NCI-H446 (cell line): ENCODE data around the gene ZNRF4.
"Not testable (repeated sequence)": the region's sequence is repeated elsewhere in the genome, so short reads cannot be mapped to it uniquely, and the experiment has no call there.

Source experiments
- DNase-seq, 2 experiments: peaks; one replicate each; lab custom pipeline; 2025; lab: John Stamatoyannopoulos, UW

ZNRF4 gene

DNA sequence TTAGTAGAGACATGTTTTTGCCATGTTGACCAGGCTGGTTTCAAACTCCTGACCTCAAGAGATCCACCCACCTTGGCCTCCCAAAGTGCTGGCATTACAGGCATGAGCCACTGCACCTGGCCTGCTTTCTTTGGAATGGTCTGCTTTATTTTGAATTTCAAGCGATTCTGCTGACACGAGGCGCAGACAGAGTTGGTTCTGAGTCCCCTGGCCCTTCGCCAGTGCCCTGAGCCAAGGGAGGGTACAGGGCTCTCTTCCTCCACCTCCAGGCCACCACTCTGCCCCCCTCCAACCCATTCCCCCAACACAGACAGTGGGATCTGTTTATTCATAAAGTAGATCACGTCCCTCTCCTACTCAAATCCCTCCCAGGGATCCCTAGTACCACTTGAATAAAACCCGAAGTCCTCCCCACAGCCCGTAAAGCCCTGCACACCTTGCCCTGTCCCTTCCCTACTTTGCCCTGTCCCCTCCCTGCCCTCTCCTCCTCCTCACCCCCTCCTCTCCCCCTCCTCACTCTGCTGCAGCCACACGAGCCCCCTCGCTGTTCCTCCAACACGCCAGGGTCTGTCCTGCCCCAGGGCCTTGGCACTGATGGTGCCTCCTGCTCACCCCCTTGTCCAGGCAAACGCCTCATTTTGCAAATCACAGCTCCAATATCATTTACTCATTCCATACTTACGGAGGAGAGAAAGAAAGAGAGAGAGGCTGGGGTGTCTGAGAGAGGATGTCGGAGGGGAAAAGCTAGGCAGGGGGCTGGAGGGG, 22.4 kb downstream of the ZNRF4 start:
- DNase-seq = no peak

DNA sequence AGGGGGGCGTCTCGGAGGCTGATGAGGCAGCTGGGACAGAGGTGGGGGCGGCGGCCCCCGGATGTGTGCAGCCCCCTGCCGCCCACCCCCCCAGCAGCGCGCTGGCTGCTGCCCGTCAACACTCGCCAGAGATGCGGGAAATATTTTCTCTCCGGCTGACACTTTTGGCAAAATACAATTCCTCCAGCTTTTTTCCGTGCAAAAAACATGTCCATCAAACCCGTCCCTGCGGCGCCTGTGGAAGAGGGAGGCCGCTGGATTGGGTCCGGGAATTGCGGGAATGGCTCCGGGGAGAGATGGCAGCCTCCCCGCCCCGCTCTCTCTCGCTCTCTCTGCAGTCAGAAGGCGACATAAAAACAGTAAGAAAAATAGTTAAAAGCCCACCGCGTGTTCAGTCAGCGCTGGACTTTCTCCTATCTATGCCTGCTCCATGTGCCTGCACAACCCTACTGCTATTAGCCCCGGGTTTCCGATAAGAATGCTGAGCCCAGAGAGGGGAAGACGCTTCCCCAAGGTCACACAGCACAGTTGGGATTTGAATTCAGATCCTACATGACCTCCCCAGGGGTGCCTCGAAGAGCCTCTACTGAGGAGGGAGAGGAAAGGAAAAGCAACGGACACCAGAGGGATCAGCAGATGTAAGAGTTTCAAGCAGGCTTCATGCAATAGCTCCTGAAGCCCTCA, 23.2 kb downstream of the ZNRF4 start:
- peak in 1 of 2 experiments; percentile 13 for DNase-seq

DNA sequence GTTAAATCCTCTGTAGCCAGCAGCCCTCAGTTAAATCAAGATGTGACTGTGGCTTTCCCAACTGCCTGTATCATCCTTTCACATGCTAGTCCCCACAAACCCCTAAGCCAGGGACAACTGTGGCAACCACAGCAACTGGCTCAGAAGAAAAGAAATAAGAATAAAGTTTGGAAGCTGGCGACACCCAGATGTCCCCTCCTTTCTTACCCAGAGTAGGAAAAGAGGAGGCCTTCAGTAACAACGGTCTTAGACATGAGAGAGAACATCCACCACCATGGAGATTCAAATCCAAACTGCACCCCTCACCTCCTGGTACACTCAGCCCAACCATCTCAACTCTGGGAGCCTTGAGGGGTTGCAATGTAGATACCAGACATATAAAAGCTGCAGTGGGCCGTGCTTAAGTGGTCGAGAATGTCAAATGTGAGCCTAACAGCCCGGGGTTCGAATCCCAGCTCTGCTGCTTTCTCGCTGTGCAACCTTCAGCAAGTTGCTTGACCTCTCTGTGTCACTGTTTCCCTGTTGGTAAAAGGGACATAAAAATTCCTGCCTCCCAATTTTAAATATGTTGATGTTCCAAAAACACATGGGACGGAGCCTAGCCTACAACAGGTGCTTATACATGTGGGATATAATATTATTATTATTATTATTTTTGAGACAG, 23.8 kb downstream of the ZNRF4 start:
- no peak for DNase-seq

DNA sequence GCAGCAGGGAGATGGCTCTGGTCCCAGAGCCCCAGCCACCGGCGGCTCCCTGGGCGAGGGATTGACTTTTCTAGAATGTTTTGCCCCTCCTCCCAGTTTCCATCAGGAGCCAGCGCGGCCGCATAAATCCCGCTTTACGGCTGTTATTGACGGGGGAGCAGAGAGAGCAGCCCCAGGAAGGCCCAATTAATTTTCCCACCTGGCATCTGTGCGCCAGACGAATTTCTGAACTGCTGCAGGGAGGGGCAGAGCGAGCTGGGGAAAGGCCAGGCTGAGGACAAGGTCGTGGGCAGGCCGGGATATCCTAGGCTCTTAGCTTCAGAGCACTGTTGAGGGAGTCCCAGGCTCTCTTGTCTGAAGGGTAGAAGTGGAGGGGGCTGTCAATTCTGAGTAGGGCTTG, 24.7 kb downstream of the ZNRF4 start:
- DNase-seq = peak in 1 of 2 experiments; percentile 57

DNA sequence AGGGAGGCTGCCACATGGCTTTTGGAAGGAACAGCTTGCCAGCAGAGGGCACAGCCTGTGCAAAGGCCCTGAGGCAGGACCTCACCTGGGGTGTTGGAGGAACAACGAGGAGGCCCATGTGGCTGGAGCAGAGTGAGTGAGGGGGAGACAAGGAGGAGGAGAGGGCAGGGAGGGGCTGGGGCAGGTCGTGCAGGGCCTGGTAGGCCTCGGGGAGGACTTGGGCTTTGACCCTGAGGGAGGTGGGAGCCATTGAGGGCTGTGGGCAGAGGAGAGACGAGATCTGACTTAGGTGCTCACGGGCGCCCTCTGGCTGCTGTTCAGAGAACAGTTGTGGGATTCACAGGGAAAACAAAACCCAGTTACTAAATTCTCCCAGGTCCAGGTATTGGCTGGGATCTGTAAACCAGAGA, 25.2 kb downstream of the ZNRF4 start:
- peak; percentile 20 to 52 for DNase-seq

DNA sequence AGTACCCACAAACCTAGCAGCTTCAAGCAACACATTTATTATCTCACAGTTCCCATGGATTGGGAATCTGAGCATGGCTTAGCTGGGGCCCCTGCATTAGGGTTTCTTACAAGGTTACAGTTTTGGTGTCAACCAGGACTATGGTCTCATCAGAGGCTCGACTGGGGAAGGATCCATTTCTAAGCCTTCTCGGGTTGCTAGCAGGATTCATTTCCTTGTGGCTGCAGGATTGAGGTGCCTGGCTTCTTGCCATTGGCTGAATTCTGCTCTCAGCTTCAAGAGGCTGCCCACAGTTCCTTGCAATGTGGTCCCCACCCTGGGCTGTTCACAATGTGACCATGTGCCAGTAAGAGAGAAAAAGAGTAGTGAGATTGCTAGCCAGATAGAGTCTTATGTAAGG, 26.7 kb downstream of the ZNRF4 start:
- no peak for DNase-seq

DNA sequence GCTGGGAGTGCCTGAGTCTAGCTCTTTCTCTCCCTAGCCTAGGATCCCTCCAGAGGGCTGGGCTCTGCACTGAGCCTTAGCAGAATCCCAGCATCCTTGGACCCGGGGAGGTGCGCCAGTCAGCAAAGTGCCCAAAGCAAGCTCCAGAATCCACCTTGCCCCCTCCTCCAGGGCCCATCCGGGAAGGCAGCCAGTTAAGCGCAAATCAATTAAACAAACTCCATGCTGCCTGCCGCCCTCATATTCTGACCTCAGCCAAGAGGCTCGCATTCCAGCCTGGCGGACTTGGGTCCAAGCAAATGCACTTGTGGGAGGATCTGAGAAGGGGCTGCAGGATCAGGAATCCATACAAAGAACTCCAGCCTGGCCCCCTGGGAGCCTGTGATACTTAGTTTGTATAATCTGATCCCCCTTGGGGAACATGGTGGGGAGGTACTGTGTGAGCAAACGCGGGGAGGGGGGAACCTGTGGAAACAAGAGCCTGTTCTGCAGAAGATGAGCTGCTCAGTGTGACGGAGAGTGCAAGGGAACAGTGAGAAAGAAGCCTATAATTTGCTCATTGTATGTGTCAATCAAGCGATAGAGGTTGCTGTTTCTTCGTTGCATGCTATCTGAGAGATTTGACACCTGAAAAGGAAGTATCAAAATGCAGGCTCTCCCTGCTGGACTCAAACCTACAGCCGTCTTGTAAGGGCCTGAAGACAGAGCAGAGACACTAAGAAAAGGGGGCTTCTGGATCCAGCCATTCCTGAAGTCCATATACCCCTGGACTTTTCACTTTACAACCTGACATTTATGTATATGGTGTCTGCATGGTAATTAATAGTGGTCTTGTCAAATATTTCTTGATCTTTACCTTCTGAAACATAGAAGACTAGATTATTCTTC, 29.4 kb downstream of the ZNRF4 start:
- DNase-seq = peak; percentile 37 to 61

DNA sequence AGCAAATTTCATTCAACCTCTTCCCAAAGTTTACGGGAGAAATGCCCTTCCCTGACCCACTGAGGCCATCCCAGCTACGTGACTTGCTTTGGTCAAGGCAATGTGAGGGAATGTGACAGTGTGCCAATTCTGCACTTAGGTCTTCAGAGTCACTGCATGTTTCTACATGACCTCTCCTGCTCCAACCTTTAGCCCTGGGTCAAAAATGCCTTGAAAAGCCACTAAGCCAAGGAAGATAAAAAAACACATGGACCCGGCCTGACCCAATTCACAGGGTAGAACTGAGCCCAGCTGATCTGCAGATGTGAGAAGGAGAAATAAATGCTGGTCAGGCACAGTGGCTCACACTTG, 30.0 kb downstream of the ZNRF4 start:
- no peak for DNase-seq

DNA sequence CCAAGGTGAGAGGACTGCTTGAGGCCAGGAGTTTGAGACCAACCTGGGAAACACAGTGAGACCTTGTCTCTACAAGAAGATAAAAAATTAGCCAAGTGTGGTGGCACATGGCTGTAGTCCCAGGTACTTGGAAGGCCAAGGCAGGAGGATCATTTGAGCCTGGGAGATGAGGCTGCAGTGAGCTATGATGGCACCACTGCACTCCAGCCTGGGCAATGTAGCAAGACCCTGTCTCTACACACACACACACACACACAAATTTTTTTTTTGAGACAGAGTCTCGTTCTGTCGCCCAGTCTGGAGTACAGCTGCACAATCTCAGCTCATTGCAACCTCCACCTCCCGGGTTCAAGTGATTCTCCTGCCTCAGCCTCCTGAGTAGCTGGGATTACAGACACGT, 30.4 kb downstream of the ZNRF4 start:
- DNase-seq = not testable (repeated sequence)

DNA sequence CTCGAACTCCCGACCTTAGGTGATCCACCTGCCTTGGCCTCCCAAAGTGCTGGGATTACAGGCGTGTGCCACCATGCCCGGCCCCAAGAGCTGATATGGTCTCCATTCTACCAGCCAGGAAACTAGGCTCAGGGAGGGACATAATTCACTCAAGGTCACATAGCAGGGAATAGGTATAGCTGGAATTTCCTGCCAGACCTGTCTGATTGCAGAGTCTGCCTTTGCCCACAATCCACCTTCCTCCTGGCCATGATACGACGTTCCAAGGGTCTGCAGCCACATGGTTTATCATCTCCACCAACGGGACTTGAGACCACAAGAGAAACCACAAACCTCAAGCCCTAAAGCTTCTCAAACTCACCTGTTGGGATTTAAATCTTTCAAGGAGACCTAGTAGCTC, 32.0 kb downstream of the ZNRF4 start:
- DNase-seq = no peak

DNA sequence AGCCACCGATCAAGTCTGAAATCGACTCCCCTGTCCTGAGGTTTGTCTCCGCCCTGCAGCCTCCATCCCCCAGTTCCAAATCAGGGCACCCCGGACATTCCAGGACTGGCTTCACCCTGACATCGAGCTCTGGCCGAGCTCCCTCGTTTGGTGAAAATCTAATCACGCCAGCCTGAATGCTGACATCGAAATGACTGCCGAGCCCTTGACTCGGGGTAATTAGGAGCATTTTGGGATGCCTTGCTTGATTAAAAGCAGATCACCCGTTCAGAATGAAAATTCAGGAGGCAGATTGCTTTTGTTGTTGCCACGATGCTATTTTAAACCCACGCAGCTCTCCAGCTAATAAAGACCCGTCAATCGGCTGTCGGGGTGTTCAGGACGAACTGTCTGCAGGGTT, 34.3 kb downstream of the ZNRF4 start:
- DNase-seq = no peak

DNA sequence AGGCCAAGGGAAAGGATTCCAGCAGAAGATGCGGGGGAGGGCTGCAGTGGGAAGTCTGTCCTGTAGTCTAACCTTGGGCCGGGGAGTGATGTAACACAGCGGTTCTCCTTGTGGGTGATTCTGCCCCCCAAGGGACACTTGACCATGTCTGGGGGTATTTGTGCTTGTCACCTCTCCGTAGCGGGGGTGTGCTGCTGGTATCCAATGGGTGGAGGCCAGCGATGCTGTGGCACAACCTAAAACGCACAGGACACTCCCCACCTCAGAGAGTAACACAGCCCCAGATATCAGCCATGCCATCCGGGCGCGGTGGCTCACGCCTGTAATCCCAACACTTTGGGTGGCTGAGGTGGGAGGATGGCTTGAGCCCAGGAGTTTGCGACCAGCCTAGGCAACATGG, 36.3 kb downstream of the ZNRF4 start:
- DNase-seq = no peak

DNA sequence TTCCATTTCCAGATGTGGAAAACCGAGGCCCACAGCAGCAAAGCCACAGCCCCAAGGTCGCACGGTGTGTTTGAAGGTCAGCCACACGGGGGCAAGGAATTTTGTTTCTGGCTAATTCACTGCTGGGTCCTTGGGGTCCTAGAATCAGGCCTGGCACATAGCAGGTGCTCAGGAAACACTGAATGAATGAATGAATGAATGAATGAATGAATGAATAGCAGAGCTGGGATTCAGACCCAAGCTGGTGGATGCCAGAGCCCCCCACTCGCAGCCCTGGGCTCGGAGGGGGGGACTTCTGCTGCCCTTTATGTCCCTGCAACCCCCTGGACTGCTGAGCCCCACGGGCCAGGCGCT, 37.0 kb downstream of the ZNRF4 start:
- DNase-seq = no peak

DNA sequence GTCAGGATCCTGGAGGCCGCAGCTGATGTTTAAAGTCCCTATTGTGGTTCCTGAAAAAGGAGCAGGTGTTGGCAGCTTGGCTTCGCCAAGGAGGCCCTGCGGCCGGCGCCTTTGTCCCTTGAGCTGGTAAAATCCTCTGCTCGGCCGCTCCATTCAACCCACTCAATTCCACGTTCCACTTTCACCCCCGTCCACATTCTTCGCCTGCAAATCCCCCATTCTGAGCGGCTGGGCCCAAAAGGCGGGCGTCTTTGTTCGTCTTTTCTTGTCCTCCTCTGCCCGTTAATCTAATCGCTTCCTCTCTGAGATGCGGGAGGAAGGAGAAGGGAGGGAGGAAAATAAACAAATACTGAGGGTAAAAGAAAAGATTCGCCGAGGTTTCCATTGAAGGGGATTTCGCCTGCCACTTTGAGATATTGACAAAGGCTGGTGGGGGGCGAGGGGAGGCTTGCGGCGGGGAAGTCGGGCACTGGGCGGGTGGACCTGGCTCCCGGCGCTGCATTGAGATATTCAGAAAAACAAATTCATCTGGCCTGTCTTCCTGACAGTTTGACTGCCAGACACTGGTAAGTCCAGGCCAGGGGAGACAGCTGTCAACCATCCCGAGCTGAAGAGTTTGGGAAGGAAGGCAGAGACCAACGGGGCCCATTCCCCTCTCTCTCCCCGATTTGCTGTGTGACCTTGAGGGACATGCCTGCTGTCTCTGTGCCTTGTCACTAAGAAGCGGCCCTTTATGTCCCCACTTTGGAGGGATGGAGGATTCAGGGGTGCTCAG, 37.6 kb downstream of the ZNRF4 start:
- peak in 1 of 2 experiments; percentile 28 for DNase-seq

DNA sequence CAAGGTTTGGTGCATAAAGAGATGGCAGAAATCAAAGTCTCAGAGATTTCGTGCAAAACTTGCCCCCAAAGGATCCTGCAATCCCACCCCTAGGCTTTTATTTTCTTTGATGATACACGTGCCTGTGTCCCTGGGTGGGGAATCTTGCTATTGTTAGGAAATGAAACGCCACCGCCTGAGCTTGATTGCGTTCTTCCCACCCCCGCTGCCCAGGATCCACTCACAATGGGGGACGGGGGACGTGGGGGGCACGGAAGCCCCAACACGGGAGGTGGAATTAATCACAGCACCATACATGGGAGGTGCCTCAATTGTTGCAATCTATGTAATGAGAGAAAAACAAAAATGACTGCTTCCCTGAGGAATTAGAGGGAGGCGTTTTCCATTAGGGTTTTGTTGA, 39.6 kb downstream of the ZNRF4 start:
- DNase-seq = no peak

DNA sequence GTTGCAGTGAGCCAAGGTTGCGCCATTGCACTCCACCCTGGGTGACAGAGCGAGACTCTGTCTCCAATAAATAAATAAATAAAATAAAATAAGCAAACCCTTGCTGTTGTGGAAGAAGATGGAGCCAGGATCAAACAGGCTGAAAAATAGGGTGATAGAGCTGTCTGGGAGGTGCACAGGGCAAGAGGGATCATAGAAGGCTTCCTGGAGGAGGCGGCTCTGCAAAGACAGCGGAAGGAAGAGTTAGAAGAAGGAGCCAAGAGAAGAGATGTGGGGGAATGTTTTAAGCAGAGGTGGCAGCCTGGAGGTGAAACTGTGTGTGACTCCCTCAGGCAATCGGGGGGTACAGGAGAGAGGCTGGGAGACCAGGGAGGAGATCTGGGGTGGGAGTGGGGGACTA, 40.6 kb downstream of the ZNRF4 start:
- no peak for DNase-seq

DNA sequence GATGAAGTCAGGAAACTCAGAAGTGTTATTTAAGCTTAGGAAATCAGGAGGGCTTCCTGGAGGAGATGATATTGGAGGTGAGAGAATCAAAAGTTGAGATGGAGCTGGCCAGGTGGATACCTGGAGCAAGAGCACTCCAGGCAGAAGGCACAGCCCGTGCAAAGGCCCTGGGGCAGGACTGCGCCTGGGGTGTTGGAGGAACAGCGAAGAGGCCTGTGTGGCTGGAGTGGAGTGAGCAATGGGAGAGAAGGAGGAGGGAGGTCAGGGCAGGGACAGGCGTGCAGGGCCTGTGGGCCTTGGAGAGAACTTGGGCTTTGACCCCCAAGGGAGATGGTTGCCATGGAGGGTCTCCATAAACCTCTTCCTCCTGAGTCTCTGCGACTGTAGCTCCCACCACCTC, 42.1 kb downstream of the ZNRF4 start:
- DNase-seq = no peak

DNA sequence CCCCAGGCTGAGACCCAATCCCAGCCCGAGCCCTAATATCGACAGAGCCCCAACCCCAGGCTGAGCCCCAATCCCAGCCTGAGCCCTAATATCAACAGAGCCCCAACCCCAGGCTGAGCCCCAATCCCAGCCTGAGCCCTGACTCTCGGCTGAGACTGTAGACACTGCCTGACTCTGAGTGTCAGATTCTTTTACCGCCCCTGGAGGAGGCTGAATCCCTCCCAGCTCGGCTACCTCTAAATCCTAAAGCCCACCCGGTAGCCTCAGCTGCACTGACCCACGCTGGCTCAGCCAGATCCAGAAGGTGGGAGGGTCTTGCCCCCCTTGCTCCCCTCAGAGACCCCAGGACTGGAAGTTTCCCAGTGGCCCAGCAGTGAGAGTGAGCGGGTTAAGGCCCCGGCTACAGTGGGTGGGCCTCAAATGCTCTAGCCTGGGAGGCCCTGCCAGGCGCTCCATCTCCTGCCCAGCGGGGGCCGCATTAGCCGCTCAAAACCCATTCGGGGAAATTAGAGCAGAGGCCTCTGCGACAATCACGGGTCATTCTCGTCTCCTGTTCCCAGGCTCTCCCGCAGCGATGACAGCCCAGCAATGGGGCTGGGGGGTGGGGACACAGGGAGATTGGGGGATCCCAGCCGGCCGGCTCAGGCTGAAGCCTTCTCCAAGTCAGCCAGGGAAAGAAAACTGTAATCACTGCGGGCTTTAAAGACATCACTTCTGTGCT, 43.8 kb downstream of the ZNRF4 start:
- DNase-seq = no peak

DNA sequence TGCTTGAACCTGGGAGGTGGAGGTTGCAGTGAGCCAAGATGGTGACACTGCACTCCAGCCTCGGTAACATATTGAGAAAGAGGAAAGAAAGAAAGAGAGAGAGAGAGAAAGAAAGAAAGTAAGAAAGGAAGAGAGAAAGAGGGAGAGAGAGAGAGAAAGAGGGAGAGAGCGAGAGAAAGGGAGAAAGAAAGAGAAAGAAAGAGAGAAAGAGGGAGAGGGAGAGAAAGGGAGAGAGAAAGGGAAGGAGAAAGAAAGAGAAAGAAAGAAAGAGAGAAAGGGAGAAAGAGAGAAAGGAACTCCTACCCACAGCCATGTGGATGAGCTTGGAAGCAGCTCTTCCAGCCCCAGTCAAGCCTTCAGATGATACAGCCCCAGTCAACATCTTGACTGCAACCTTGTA, 46.7 kb downstream of the ZNRF4 start:
- DNase-seq = no peak

DNA sequence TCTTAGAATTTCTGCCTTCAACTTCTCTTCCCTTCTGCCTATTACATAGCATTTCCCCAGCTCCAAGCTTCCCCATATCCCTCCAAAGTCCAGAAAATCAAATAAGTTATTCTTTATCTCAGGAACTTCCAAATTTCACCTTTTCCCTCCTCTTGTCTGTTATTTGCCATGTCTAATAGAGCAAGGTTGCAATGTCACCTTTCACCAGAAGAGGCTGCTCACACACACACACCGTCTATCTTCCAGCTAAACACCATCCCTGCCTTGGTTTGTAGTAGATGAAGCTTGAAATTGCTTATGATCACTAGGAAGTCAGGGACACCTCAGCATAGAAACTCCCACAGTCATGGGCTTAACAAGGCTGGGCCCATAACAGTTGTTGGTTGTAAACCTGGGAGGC, 48.4 kb downstream of the ZNRF4 start:
- DNase-seq = no peak

DNA sequence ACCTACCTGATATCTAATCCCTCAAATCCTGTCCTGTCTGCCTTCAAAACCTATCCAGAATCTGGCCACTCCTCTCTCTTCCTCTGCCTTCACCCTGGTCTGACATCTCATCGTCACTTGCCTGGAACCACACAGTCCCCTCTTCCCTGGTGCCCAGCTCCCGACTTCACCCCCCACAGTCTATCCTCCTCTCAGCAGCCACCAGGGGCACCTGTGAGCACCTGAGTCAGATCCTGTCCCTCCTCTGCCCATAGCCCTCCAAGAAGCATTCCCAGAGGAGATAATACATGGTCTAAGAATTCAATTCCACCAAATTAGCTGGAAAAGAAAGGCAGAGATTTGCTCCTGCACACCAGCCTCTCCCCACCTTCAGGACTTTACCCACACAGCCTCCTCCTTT, 48.9 kb downstream of the ZNRF4 start:
- no peak for DNase-seq
